ENCODE results near the gene WBP2.

DNA sequence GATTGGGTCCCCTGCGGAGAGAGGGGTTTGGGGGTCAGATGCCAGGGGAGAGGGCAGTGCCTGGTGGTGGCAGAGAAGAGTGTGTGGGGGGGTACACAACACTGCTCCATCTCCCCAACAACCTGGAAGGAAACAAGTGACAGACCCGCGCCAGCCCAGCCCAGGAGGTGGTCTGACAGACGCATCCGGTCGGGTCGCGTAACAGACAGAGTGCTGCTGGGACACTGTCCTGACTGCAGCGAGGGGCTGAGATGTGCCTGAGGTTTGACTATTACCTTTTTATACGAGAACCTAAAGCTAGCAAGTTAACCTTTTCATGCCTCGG, 27.1 kb downstream of the WBP2 start:
- TF ChIP-seq, protein P1, sequence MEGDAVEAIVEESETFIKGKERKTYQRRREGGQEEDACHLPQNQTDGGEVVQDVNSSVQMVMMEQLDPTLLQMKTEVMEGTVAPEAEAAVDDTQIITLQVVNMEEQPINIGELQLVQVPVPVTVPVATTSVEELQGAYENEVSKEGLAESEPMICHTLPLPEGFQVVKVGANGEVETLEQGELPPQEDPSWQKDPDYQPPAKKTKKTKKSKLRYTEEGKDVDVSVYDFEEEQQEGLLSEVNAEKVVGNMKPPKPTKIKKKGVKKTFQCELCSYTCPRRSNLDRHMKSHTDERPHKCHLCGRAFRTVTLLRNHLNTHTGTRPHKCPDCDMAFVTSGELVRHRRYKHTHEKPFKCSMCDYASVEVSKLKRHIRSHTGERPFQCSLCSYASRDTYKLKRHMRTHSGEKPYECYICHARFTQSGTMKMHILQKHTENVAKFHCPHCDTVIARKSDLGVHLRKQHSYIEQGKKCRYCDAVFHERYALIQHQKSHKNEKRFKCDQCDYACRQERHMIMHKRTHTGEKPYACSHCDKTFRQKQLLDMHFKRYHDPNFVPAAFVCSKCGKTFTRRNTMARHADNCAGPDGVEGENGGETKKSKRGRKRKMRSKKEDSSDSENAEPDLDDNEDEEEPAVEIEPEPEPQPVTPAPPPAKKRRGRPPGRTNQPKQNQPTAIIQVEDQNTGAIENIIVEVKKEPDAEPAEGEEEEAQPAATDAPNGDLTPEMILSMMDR (IDR thresholded peaks at IDR 0.05; ENCODE audit: insufficient read depth, low read depth, low read length) = no peak
- TF ChIP-seq EZH2 (IDR thresholded peaks at IDR 0.05; ENCODE audit: insufficient read depth, low read length) = no peak
